ENCODE measurements around the gene FGB.

Gene FGB

DNA sequence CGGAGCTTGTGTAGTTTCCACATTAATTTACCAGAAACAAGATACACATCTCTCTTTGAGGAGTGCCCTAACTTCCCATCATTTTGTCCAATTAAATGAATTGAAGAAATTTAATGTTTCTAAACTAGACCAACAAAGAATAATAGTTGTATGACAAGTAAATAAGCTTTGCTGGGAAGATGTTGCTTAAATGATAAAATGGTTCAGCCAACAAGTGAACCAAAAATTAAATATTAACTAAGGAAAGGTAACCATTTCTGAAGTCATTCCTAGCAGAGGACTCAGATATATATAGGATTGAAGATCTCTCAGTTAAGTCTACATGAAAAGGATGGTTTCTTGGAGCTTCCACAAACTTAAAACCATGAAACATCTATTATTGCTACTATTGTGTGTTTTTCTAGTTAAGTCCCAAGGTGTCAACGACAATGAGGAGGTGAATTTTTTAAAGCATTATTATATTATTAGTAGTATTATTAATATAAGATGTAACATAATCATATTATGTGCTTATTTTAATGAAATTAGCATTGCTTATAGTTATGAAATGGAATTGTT lies at the start of gene FGB:
Gene FGB (plus strand): TSS at position 315 of the 558 bp plus-strand sequence. CDS start 8 bp downstream, at position 323.
- no peak for DNase-seq

DNA sequence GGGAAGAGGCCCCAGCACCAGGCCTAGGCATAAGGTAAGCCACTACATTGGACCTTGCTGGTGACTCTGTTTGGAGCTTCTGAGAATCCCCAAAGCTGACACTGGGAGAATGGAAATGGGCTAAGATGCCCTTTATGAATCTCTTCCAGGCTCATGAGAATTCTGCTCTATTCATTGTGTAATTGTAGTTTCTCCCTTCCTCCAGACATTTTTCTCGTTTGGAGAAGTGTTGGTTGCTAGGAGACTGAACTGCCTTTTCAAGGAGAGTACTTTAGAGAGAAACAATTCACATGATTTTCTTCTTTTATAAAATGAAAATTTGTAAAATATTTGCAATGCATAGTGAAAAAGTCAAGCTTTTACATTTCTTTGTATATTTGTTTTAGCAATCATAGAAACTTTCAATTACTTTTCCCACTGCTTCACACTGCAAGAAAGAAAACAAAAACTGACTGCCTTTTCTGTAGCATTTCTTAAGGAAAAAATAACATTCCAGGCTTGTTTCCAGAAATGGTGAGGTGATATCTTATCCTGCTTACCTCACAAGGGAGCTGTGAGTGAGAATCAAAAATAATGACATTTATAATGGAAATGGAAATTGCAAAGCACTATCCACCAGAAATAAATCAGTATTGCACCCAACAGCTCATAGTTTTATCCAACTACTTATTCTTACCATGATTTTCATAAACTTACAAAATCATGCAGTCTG lies 46.3 kb upstream of the FGB start:
- DNase-seq: no peak

DNA sequence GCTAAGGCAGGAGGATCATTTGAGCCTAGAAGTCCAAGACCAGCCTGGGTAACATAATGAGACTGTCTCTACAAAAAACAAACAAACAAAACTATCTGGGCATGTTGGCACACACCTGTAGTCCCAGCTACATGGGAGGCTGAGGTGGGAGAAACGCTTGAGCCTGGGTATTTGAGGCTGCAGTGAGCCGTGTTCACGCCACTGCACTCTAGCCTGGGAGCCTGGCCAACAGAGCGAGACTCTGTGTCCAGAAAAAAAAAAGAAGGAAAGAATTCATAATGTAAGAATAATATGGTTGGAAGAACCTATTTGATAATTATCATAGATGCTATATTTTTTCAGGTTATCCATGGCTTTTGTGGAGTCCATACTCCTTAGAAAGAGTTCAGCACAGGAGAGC lies 45.2 kb upstream of the FGB start:
- no peak for DNase-seq

DNA sequence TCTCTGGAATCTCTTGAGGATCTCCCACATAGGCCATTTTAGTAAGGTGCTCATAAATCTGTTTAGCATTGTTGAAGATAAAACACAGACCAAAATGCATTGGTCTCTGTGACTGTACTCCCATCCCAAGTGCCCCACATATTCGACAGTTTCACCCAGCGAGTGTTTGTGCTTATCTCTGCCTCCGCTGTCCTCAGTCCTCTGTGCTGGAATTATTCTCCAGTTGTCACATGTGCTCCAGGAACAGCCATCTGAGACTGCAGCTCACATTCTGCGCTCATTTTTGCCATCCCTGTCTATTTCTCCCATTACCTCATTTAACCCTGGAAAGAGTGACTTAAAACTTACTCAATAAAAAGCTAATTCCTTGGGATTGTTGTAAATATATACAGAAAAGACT lies 43.6 kb upstream of the FGB start:
- DNase-seq: no peak

DNA sequence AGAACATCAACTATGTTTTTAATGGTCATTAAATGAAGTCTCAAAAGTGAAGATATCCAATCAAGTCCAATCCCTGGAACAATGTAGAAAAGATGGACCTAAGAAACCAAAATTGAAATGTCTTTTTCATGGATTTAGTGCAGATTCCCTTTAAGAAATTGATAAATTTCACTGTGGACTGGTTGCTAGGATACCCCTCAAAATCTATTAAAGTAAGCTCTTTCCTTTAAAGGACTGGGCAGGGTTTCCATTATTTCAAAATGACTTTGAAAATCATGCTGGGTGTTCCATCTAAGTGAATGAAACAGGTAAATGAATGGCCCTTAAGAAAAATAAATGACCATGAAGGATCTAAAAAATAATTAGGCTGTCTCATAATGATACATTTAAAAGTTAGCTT lies 41.2 kb upstream of the FGB start:
- DNase-seq: no peak

DNA sequence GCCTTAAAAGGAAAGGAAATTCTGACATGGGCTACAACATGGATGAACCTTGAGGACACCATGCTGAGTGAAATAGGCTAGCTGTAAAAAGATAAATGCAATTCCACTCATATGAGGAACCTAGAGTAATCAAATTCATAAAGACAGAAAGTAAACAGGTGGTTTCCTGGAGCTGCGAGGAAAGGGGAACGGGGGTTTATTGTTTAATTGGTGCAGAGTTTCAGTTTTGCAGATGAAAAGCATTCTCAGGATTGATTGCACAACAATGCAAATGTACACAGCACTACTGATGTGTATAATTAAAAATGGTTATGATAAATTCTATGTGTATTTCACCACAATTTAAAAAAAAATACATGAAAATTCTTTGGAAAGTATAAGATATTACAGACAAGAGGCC lies 36.7 kb upstream of the FGB start:
- no peak for DNase-seq

DNA sequence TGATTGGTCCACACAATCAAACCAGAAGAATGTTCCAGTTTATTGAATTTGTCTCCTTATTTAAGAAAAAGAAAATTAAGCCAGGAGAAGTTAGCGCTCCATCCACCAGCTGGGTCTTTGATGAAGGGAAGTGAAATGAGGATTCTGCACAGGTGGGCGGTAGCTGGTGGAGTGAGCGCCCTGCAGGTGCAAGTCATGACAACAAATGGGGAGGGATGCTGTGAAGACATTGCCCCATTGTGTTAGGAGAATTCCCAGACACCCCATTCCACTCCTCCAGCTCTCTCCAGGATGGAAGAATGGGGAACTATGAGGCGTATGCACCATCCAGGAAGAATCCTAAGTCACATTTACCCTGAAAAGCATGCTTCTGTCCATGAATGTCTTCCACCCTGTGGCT lies 35.5 kb upstream of the FGB start:
- DNase-seq: no peak

DNA sequence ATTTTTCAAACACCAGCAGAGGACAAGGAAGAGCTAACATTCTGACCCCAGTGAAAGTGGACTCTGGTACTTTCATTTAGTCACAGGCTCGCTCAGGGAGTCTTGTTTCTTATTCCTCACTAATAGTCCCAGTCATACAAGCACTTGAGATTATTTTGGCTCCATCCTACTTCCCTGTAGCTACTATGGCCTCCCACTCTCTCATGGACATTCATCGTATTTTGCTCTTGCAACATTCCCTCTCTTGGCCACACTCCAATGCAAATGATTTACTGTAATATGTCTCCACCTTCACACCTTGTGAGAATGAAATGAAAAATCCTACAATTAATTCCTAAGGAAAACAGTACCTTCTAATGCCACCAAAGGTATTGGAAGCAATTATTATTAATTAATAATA lies 33.9 kb upstream of the FGB start:
- no peak for DNase-seq

DNA sequence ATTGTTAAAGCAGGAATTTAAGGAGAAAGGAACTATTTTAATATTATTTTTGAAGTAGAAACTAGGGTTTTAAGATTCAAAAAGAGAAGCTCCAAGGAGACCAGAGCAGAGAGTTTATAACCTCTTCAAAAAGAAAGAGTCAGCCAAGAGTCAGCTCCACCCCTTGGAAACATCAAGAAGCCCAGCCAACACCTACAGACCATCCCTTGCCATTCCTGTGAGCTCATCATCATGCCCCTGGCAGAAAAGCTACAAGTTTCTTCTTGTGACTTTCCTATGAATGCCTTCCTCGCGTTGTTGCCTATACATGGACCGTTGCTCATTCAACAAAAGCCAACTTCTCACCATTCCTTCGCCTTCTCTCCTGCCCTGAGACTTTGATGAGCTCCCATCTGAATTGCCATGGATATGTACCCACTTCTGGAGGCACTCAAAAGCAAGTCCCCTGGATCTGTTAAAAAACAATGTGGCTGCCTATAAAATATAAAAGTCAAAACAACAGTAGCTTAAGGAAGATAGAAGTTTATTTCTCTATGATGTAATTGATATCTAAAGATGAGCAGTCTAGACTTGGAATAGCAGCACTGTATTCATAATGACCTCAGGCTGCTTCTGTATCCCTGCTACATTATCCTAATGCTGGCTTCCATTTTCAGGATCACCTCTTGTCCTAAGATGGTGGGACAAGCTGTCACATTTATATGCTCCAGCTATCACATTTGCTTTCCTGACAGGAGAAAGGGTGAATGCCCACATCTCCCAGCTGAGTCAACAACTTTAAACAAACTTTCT lies 32.9 kb upstream of the FGB start:
- DNase-seq: no peak

DNA sequence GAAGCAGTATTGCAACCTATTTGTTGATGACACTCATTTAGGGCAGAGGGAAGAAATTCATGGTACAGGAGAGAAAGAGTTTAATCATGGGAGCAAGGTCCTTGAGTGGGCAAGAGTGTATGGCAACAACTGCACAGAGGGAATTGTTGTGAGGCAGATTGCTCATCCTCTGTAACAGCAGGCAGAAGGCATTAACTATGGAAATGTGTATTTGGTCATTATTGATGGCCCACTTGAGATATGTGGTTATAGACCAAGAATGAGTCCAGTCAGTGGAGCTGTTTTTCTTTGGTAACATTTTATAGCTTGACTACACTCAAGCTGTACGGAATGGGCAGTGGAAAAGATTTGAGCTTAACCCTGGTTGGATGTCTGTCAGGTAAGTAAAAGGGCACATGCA lies 28.5 kb upstream of the FGB start:
- DNase-seq: no peak

DNA sequence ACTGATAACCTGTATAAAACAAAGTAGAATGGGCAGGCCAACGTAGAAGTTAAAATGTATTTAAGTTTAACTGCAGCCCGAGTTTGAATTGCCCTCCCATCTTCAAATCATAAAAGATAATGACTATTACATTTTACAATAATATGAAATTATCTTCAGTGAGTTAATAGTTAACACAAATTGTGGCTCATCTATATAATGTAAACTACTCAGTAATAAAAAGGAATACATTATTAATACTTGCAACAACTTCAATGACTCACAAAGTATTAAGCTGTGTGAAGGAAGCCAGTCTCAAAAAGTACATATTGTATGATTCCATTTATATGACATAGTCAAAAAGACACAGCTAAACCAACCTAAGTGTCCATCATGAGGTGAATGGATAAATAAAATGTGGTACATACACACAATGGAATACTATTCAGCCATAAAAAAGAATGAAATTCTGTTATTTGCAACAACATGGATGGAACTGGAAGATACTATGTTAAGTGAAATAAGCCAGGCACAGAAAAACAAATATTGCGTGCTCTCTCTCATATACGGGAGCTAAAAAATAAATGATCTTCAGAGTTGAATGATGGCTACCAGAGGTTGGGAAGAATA lies 20.4 kb upstream of the FGB start:
- no peak for DNase-seq

DNA sequence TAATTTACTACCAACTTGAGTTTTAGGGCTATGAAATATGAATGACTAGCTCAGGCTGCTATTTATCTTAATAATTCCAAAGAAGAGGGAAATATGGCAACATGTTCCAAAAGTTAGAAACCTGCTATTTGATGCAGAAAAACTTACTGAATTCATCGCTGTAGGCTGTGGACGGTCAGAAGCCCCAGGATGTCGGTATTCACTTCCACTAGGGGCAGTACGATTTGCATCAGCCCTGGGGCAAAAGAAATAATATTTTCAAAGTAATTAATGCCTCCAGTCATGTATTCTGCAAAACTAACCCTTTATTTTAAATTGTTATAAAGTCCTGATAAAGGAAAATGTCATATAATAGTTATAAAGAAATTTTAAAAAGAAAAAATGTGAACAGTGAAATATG lies 17.1 kb upstream of the FGB start:
- DNase-seq: no peak

DNA sequence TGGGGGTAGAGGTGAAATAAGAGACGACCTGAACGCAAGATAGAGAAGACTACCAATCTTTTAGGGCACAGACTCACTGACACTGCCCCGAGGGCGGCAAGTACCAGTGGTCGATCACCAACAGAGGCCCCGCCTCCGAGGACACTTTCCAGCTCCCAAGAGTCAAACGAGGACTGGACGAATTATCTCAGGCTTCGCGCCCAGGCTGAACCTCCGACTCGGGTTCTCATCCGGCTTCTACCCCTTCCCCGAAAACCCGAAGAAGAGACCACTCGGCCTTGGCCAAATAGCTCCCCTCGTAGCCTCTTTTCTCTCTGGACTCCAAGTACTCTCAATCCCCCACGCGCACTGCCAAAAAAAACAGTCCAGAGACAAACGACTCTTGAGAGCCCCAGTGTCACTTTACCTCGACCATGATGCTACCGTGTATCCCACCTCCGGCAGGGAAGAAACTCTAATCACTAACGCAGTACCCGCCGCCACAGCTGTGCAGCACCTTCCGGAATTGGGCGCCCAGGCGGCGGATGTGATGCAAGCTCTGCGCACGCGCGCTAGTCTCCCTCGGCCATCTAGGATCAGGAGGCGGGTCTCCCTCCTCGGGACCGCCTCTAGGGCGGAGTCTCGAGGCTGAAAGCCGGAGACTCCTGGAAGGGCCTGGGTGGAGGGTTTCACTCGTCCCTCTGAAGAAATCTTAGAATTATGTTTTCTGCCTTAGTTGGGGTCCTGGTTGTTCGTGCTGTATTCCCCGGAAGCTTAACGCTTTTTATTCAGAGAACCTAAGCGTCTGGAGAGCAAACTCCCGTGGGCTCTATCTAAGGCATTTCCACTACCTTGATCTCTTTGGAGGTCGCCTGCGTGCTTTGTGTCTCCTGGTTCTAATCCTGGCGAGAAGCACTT lies 12.7 kb upstream of the FGB start, which contains the start of gene PLRG1:
Gene PLRG1 (minus strand): TSS at position 507 of the 897 bp plus-strand sequence. CDS start 92 bp downstream, at position 415.
- peak; percentile 89 for DNase-seq

DNA sequence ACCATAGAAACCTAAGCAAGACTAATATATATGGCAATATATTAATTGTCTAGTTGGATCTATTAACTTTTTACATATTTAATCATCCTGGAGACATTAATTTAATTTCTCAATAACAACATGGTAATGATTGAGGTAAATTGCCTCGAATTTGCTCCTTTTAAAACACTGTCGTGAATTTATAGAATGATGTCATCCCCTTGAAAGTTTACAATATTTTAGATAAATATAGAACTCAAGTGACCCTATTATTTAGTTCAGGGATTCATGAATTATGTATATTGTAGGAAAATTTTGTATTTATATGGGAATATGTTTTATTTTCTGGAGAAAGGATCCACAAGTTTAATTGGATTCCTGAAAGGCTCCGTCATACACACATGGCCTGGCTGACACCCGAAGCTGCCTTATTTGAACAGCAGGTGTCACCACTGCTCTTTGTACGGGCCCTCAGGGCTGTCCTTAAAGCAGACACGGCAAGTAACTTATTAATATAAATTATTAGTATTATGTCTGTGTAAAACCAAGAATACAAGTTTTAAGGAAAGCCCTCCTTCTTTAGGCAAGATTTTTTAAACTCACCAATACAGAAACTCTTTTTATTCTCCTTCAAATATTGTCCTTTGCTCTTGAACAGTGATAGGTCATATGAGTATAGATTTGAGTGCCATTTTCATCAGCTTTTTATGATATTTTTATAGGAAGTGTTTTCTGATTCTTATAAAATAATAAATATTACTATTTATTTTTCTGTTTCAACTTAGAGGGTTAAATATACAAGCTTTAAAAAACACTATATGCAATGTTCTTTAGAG lies 10.7 kb upstream of the FGB start:
- DNase-seq: peak; percentile 33

DNA sequence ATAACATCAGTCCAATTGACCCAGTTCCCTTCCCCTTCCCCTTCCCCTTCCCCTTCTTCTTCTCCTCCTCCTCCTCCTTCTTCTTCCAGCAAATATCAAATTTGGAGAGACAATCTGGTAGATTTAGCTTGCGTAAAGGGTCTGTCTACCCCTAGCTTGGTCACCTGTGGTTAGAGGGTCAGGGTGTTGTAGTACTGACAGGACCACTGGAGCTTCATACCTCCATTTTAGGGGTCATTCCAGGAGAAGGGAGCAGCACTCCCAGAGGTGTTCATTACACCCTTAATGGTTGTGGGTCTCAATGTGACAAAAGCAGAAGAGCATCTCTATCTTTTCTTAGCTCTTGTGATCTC lies 3.7 kb upstream of the FGB start:
- DNase-seq: no peak

DNA sequence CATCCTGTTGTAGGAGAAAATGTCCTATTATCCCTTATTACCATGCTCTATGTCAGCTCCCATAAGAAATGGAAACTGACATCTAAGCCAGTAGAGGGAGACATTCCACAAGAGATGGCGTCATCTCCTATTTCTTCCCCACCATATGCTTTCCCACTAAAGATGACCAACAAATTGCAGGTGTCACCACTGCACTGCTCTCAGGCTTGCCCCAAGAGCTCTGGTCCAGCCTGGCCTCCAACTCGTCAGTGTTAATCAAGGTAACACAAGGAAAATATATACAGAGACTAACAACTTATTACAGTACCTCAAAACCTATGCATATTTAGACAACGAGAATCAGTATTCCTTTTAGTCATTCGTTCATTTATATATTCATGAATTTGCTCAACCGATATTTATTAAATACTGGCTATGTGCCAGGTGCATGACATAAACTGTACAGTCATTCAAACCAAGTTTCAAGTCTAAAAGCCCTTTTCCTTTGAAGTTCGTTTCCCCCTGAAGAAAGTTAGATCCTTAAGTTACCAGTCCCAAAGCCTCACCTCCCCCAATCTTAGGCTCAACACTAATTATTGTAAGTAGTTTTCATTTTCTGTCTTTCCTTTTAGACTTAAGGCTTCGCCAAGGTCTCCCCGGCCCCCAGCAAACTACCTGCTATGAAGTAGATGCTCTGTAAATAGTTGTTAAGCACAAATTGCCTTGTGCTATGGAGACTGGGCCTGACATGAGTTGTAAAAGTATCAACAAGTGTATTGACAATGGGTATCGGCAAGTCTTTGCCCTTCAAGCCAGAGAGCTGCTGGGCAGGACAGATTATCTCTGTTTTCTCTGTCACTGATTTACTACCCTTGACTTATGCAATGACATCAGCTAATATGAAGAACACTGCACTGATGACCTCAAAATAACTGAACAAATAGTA lies 3.1 kb upstream of the FGB start:
- DNase-seq: no peak

DNA sequence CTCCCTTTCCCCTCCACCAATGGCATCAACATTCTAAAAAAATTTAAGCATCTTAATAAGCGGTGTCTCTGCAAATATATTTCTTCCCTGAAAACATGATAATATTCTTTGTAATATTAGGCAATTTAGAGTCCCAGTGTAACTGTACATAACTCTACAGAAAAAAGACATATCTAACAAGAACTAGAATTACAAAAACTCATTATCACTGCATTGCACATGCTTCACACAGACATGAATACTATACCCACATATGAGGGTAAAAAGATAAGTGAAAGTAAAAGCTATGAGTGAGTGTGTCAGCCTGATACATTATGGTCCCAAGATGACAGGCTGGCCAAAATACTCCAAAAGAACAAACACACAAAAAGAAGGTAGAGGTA lies 2.4 kb upstream of the FGB start:
- no peak for DNase-seq

DNA sequence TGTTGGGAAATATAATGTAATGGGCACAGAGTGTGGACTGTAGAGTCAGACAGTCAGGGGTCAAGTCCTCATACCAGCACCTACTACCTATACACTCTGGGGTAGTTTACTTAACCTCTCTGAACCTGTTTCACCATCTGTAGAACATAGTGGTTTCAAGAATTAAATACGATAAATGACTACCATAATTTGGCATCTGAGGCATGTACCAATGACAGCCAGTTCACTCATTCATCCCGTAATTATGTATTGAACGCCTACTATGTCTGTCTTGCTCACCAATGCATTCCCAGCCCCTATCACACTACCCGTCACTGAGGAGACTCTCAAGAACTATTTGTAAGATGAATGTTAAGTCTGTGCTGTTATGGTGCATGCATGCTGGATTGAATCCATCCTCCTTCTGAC lies 2.0 kb upstream of the FGB start:
- DNase-seq: no peak

DNA sequence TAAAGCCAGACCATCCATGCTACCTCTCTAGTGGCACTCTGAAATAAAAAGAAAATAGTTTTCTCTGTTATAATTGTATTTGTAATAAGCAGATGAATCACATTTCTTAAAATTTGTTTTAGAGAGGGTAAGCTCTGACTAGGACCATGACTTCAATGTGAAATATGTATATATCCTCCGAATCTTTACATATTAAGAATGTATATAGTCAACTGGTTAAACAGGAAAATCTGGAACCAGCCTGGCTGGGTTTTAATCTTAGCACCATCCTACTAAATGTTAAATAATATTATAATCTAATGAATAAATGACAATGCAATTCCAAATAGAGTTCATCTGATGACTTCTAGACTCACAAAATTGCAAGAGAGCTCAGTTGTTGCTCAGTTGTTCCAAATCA lies 1.5 kb downstream of the FGB start:
- no peak for DNase-seq

DNA sequence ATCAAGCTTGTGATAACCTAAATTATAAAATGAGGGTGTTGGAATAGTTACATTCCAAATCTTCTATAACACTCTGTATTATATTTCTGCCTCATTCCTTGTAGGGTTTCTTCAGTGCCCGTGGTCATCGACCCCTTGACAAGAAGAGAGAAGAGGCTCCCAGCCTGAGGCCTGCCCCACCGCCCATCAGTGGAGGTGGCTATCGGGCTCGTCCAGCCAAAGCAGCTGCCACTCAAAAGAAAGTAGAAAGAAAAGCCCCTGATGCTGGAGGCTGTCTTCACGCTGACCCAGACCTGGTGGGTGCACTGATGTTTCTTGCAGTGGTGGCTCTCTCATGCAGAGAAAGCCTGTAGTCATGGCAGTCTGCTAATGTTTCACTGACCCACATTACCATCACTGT lies 2.9 kb downstream of the FGB start:
- DNase-seq: no peak

All from DMS153 (cell line).